ENCODE measurements around the gene CDKN1B.

CDKN1B gene

GRCh38 chr12:12689647-12690300 is 27.4 kb upstream of the CDKN1B start:
- Mint-ChIP-seq H3K27ac (no peak overlapping the region), H3K27me3 (no peaks in the 10 kb centered on the region), H3K9me3 (no peaks in the 10 kb centered on the region), H3K4me1 (ENCODE audit: low read depth) (peaks cover 38% of the 10 kb centered on the region), H3K36me3 (ENCODE audit: low read depth) (peaks cover 5% of the 10 kb centered on the region), H3K4me3 (no peak overlapping the region)

- peaks cover 11% of the 10 kb centered on the region for H3K36me3 Mint-ChIP-seq (ENCODE audit: low read depth)
- H3K4me3 Mint-ChIP-seq, result no peak overlapping the region
- H3K9me3 Mint-ChIP-seq, result no peaks in the 10 kb centered on the region
- no peaks in the 10 kb centered on the region for H3K27me3 Mint-ChIP-seq
- peak overlapping the region; percentile 42 for H3K27ac Mint-ChIP-seq
- H3K4me1 Mint-ChIP-seq (ENCODE audit: low read depth), result peaks cover 52% of the 10 kb centered on the region
Measured at GRCh38 chr12:12691549-12691948, 25.6 kb upstream of the CDKN1B start.

DNA sequence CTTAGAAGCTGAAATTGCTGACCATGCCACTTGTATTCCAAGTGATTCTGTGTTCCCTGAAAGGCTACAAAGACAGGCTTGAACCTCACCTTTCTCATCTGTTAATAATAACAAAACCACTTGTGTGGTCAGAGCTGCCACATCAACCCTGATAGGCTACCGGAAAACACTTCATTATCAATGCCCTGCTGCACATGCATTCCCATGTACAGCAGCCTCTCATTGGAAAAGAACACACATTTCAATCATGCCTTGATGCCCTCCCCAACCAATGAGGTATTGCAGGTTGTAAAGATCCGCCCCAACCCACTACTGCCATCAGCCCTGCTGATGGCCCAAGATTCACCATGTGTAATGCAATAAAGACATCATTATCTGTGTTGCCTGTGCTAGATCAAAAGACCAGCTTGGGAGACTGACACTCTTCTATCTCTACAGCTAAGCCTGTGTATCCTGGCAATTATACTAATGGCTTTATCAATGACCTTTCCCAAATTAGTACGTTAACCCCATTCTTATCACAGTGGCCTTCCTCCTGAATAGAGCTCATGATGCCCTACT is 24.0 kb upstream of the CDKN1B start:
- H3K27ac Mint-ChIP-seq, result no peak overlapping the region
- H3K36me3 Mint-ChIP-seq (ENCODE audit: low read depth), result peaks cover 6% of the 10 kb centered on the region
- H3K27me3 Mint-ChIP-seq, result no peaks in the 10 kb centered on the region
- H3K4me1 Mint-ChIP-seq (ENCODE audit: low read depth), result peaks cover 69% of the 10 kb centered on the region
- no peaks in the 10 kb centered on the region for H3K9me3 Mint-ChIP-seq
- H3K4me3 Mint-ChIP-seq, result no peak overlapping the region

- H3K36me3 Mint-ChIP-seq (ENCODE audit: low read depth), result peaks cover 6% of the 10 kb centered on the region
- H3K9me3 Mint-ChIP-seq, result no peaks in the 10 kb centered on the region
- no peaks in the 10 kb centered on the region for H3K27me3 Mint-ChIP-seq
- peak overlapping the region; percentile 90 for H3K4me3 Mint-ChIP-seq
- H3K4me1 Mint-ChIP-seq (ENCODE audit: low read depth), result peaks cover 59% of the 10 kb centered on the region
- peak overlapping the region; percentile 98 for H3K27ac Mint-ChIP-seq
Measured at GRCh38 chr12:12696562-12697383, 20.4 kb upstream of the CDKN1B start.

GRCh38 chr12:12699345-12699744 is 17.8 kb upstream of the CDKN1B start:
- peaks cover 6% of the 10 kb centered on the region for H3K36me3 Mint-ChIP-seq (ENCODE audit: low read depth)

DNA sequence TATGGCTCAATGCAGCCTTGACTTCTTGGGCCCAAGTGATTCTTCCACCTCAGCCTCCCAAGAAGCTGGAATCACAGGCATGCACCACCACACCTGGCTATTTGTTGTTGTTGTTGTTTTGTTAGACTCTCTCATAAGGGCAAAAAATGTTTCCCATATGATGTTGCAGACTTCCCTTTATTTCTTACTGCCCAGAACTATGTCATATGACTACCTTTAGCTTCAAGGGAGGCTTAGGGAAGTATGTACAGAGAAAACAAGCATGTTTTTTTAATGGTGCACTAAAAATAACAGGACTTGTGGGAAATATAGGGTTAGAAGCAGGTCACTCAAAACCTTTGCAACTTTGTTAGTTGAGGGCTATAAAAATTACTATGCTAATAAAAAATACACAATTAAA is 16.9 kb upstream of the CDKN1B start:
- no peak overlapping the region for H3K27ac Mint-ChIP-seq
- peaks cover 6% of the 10 kb centered on the region for H3K36me3 Mint-ChIP-seq (ENCODE audit: low read depth)
- no peaks in the 10 kb centered on the region for H3K27me3 Mint-ChIP-seq
- peaks cover 58% of the 10 kb centered on the region for H3K4me1 Mint-ChIP-seq (ENCODE audit: low read depth)
- H3K9me3 Mint-ChIP-seq, result no peaks in the 10 kb centered on the region
- H3K4me3 Mint-ChIP-seq, result no peak overlapping the region

More at GRCh38 chr12:12699345-12699744, 17.8 kb upstream of the CDKN1B start:
- Mint-ChIP-seq H3K9me3 (no peaks in the 10 kb centered on the region), H3K27ac (peak overlapping the region; percentile 78), H3K4me3 (no peak overlapping the region), H3K27me3 (no peaks in the 10 kb centered on the region), H3K4me1 (ENCODE audit: low read depth) (peaks cover 57% of the 10 kb centered on the region)

GRCh38 chr12:12701457-12701856 is 15.7 kb upstream of the CDKN1B start:
- no peaks in the 10 kb centered on the region for H3K9me3 Mint-ChIP-seq
- H3K4me3 Mint-ChIP-seq, result no peak overlapping the region
- no peaks in the 10 kb centered on the region for H3K27me3 Mint-ChIP-seq
- H3K4me1 Mint-ChIP-seq (ENCODE audit: low read depth), result peaks cover 49% of the 10 kb centered on the region
- no peaks in the 10 kb centered on the region for H3K36me3 Mint-ChIP-seq (ENCODE audit: low read depth)
- H3K27ac Mint-ChIP-seq, result no peak overlapping the region

- H3K27ac Mint-ChIP-seq, result no peak overlapping the region
- peaks cover 20% of the 10 kb centered on the region for H3K4me1 Mint-ChIP-seq (ENCODE audit: low read depth)
- no peaks in the 10 kb centered on the region for H3K27me3 Mint-ChIP-seq
- no peaks in the 10 kb centered on the region for H3K36me3 Mint-ChIP-seq (ENCODE audit: low read depth)
- no peak overlapping the region for H3K4me3 Mint-ChIP-seq
- H3K9me3 Mint-ChIP-seq, result no peaks in the 10 kb centered on the region
Measured at GRCh38 chr12:12704593-12705230, 12.5 kb upstream of the CDKN1B start.

- no peaks in the 10 kb centered on the region for H3K36me3 Mint-ChIP-seq (ENCODE audit: low read depth)
- H3K4me3 Mint-ChIP-seq, result no peak overlapping the region
- H3K27me3 Mint-ChIP-seq, result no peaks in the 10 kb centered on the region
- peaks cover 20% of the 10 kb centered on the region for H3K4me1 Mint-ChIP-seq (ENCODE audit: low read depth)
- no peak overlapping the region for H3K27ac Mint-ChIP-seq
- no peaks in the 10 kb centered on the region for H3K9me3 Mint-ChIP-seq
Measured at GRCh38 chr12:12705838-12706520, 11.2 kb upstream of the CDKN1B start.

- Mint-ChIP-seq H3K27ac (peak overlapping the region; percentile 88), H3K36me3 (ENCODE audit: low read depth) (peaks cover 9% of the 10 kb centered on the region), H3K9me3 (no peaks in the 10 kb centered on the region), H3K4me1 (ENCODE audit: low read depth) (peaks cover 47% of the 10 kb centered on the region), H3K4me3 (peak overlapping the region; percentile 85), H3K27me3 (no peaks in the 10 kb centered on the region)
Measured at GRCh38 chr12:12713932-12714275, 3.3 kb upstream of the CDKN1B start.

GRCh38 chr12:12714276-12715021 is 2.7 kb upstream of the CDKN1B start:
- H3K4me3 Mint-ChIP-seq, result peak overlapping the region; percentile 85
- no peaks in the 10 kb centered on the region for H3K9me3 Mint-ChIP-seq
- peak overlapping the region; percentile 88 for H3K27ac Mint-ChIP-seq
- peaks cover 14% of the 10 kb centered on the region for H3K36me3 Mint-ChIP-seq (ENCODE audit: low read depth)
- H3K4me1 Mint-ChIP-seq (ENCODE audit: low read depth), result peaks cover 50% of the 10 kb centered on the region
- H3K27me3 Mint-ChIP-seq, result no peaks in the 10 kb centered on the region

- Mint-ChIP-seq H3K9me3 (no peaks in the 10 kb centered on the region), H3K4me3 (peak overlapping the region; percentile 85), H3K27me3 (no peaks in the 10 kb centered on the region), H3K4me1 (ENCODE audit: low read depth) (peaks cover 55% of the 10 kb centered on the region), H3K27ac (peak overlapping the region; percentile 88), H3K36me3 (ENCODE audit: low read depth) (peaks cover 20% of the 10 kb centered on the region)
Measured at GRCh38 chr12:12715128-12715458, 2.1 kb upstream of the CDKN1B start.

- H3K27me3 Mint-ChIP-seq, result no peaks in the 10 kb centered on the region
- H3K4me1 Mint-ChIP-seq (ENCODE audit: low read depth), result peaks cover 60% of the 10 kb centered on the region
- H3K9me3 Mint-ChIP-seq, result no peaks in the 10 kb centered on the region
- H3K36me3 Mint-ChIP-seq (ENCODE audit: low read depth), result peaks cover 26% of the 10 kb centered on the region
- H3K27ac Mint-ChIP-seq, result peak overlapping the region; percentile 88
- peak overlapping the region; percentile 85 for H3K4me3 Mint-ChIP-seq
Measured at GRCh38 chr12:12715459-12716150, 1.6 kb upstream of the CDKN1B start.

Measured in stimulated activated naive CD8-positive, alpha-beta T cell treated with anti-CD3 and anti-CD28 coated beads, Interleukin-15, Interleukin-2, amounts not matched to agents 100 ng/mL and 50 ng/mL, for 24 hours (primary cell).